Activated gamma-delta T cell treated with anti-CD3 and anti-CD28 coated beads, Interleukin-2, amount 50 U/mL, for 16 hours (primary cell): ENCODE data around the gene NKAIN1.

Experiments
- DNase-seq: peaks from one replicate; pipeline ENCODE4 v3.0.0-alpha.2; 2020; ENCODE audit warnings: low read depth

NKAIN1 gene

DNA sequence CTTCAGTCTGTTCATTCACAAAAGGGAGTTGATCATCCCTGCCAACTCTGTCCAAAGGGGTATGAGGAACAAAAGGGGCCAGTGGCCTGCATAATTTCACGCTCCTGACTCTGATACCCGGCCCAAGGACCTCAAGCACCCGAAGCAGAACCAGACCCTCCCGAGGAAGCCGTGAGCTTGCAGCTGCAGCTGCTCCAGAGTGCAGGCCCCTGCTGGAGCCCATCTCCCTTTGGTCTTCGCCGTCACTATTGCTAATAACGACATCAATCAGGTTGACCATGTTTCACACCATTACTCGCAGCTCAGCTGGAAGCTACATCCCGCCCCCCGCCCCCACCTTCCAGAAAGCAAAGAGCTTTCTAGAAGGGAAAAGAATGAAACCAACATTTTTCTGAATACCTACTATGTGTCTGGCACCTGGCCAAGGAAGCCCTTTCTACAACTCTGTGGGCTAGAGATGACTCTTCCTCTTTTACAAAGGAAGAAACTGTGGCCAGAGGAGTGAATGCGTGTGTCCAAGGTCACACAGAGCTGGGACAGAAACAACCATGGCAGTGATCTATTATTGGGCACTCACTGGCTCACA is 5.5 kb downstream of the NKAIN1 start:
- DNase-seq: no peak

DNA sequence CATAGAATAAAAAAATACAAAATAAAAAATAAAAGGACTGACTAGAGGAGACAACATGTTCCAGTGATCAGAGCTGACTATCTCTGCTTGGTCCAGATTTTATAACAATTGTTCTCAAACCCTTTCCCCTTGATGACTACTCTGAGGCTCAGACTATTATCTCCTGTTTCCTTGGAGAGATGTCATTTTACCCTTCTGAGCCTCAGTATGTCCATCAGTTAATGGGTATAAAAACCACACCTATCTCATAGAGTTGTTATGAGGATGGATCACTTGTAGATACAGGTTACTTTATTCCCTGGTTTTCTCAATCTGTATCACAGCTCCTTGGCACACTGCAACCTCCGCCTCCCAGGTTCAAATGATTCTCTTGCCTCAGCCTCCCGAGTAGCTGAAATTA is 7.0 kb downstream of the NKAIN1 start:
- DNase-seq: no peak

DNA sequence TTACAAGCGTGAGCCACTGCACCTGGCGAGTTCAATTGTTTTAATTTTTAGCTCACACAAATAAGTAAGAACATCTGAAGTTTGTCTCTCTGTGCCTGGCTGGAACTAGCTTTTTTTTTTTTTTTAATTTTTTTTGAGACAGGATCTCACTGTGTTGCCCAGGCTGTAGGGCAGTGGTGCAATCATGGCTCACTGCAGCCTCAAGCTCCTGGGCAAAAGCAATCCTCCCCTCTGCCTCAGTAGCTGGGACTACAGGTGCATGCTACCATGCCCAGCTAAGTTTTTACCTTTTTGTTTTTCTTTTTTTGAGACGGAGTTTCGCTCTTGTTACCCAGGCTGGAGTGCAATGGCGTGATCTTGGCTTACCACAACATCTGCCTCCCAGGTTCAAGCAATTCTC is 7.9 kb downstream of the NKAIN1 start:
- DNase-seq: no peak

DNA sequence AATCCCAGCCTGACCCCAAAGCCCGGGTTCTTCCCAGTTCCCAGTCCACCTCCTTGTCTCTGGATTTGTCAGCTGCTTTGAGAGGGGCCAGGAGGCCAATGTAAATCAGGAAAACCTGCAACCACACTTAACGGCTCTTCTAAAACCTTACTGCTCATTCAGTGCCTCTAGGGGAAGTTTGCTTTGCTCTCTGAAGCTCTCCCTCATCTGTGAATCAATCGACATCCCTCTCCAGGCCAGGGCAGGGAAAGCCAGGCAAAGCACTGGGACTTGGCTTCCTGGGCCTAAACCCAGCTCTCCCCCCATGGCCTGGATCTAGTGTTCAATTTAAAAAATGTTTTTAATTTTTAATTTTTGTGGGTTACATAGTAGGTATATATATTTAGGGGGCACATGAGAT is 9.3 kb downstream of the NKAIN1 start:
- no peak for DNase-seq

DNA sequence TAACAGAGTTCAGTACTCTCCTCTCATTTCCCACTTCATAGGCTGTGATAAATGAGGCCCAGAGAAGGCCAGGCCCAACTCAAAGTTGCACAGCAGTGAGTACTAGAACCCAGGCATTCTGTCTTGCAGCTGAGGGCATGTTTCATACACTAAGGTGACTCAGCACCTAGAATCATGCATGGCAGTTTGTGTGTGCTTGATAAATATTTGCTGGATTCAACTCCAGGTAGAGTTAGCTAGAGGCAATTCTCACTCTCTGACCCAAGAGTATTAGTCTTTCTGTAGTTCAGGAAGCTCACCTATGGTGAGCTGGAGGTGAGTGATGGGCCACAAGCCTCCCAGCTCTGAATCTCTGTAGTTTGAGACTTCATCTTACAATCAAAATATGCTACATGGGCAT is 10.7 kb downstream of the NKAIN1 start:
- no peak for DNase-seq

DNA sequence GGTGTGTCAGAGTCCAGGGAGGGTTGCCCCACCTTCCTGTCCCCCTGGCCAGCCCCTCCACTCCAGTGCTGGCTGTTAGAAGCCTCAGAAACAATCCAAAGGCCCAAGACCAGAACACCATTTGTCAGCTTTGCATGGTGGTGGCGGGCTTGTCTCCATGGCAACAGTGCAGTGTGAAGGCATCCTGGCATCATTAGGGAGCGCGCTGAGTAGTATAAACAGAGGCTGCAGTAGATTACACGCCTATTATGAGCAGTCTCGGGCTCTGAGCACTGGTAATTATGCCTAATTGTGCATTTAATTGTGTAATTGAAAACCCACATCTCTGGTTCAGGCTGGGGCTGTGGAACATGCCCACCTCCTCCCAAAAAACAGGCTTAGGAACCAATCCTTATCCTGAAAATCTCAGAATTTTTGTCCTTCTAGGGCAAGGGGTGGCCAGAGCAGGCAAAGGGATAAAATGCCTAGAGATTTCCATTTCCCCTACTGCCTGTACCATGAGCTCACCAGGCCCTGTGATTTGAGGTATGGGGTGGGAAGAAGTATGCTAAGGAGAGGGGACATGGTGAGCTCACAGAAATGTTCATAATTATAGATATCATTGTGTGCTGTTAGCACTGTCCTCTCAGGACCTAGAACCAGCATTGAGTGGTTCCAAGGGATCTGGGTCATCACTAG is 11.7 kb downstream of the NKAIN1 start:
- no peak for DNase-seq

DNA sequence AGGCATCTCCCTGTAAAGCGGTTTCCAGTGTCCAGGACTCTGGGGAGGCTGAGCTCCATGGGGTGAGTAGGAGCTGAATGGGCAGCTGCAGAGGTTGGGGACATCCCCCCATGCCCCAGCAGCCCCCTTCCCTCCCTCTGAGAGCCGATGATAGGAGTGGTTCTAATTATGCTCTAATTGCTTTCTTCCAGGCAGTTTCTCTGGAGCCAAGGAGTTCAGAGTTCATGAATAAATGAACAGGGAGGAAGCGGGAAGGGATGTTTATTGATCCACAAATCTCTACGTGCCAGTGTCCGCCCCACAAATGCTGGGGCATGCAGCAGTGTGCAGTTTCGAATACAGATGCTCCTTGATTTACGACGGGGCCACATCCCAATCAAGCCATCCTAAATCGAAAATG is 15.6 kb downstream of the NKAIN1 start:
- no peak for DNase-seq

DNA sequence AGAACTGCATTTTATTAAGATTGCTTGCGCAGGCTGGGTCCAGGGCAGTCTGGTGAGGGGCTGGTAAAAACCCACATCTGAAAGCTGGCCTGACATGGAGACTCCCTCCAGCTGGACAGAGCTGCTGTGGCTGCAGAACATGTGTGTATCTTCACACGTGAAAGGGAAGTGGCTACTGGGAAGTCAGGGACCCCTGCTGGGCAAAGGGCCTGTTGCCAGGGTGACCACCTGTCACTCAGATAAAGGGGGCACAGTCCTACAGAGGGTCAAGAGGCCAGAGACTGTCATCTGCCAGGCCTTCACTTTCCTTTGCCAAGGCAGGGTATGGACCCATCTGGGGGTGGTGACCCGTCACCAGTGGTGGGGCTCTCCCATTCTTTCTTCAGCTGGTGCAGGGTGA is 17.5 kb downstream of the NKAIN1 start:
- no peak for DNase-seq

DNA sequence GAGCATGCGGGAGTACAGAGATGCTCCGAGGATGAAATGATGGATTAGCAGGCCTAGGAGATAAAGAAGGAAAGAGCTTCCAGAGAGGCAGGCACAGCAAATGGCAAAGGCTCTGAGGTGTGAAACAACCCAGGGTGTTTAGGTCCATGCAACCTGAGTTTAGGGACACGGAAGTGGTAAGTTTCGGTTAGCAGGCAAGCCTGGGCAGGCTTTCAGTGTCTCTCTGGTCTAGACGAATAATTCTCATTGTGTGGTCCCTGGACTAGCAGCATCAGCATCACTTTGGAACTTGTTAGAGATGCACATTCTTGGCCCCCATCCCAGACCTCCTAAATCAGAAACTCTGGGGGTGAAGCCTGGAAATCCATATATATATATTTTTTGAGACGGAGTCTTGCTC is 18.6 kb downstream of the NKAIN1 start:
- DNase-seq: no peak

DNA sequence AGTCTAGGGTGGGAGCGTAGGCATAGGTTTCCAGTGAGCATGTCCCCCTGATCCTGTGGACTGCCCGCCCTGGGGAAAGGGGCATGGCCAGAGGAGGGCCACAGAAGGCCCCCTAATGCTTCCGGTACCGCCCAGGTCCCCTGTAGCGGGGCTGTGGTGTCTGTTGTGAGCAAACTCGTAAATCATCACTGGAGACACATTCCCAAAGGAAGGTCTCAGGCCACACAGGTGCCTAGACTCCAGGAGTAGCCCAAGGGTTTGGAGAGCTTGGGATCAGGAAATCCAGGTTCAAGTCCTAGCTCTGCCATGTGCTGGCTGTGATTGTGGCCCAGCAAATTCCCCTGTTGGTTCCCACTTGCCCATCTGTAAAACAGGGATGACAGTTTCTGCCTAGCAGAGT is 20.2 kb downstream of the NKAIN1 start:
- DNase-seq: no peak

DNA sequence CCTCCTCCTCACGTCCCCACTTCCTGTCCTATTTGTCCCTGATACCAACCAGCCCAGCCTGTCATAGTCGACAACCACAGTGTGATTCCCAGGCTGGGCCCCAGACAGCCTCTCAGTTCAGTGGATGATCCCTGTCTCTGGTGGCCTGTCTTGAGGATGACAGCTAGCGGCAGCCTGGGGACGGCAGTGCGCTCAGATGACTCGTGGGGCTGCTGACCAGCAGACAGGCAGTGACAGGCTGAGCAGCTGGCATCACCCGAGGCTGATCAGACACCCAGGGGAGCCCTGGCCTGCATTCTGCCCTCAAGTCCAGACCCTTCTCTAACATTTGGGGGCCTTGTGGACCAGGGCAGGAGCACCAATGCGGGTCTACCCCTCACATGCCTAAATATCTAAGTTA is 21.0 kb downstream of the NKAIN1 start:
- DNase-seq: no peak

DNA sequence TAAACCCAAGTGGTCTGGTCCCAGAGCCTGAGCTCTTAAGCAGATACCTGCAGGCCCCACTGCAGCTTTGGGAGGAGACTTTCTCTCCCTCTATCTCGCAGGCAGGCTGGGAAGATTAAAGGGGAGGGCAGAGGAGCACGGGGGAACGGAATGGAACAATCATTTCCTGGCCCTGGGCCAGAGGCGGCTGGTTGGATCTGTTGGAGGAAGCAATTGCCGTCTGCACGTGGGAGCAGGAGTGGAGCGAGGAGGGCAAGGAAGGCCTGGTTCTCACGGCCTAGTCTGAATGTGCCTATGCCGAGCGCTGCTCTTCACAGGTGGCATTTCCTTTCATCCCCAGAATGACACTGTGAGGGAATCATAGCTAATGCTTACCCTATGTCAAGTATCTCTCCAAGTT is 23.7 kb downstream of the NKAIN1 start:
- DNase-seq: no peak

DNA sequence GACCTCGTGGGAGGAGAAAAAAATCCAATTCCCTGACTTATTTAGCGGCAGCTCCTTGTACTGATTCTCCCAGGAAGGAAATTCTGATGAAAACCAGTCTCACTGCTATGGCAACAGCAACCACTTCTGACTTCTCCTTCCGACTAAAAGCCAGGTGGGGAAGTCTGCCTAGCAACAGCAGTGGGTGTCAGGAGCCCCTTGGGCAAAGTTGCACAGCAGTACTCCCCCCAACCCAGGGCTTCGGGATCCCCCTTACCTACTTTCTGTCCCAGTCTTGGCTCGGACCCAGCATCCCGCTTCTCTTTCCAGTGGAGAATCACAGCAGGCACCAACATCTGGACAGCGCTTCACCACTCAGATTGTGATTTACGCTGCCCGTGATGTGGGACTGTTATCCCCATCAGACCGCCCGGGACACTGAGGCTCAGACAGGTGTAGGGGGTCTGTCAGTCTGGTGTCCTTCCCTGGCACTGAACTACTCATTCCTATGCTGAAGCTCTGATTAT is 24.6 kb downstream of the NKAIN1 start:
- no peak for DNase-seq

DNA sequence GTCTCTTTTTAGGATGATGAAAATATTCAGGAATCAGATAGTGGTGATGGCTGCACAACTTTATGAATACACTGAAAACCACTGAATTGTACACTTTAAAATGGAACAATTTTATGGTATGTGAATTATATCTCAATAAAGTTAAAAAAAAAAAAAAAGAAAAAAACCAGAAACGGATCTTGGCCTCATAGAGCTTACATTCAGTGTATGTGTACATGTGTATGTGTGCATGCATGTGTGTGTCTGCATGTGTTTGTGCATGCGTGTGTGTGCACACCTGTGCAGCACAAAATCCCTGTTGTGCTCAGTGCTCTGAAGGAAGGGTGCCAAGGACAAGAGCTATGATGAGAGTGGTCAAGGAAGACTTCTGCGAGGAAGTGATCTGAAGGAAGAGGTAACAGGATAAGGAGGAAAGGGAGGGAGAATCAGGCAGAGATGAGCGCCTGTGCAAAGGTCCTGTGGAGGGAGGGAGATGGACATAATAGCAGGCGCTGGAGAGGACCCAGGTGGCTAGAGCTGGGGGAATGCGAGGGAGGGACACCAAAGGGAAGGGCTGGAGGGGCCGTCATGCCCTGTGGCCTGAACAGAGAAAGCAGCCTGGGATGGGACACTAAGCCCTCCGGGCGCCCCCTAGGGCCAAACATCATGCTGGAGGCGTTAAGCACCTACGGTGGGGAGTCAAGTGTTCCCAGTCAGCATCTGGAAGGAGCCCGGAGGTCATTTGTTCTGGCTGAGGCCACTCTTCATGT is 25.2 kb downstream of the NKAIN1 start:
- DNase-seq: no peak

DNA sequence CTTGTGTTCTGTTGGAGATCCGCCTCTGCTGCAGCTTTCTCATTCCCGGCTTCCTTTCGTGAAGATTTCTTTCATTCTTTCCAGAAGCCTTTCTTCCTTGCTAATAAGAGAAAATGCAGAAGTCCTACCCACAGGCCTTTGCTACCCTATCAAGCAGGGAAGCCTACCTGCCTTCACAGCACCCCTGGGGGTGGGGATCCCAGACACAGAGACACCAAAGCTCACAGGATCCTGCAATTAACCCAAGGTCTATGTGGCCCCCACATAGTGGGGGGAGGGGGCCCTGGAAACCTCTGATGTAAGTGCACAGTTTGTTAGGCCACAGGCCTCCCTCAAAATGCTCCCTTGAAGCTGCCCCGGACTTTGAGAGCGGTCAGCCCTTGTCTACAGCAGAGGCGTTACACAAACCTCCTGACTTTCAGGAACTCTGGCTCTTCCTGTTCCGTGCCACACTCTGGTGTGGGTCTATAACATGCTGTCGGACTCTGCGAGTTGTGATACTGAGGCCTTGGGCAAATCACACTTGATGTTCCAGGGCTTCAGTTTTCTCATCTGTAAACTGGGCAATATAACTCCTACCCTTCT is 31.2 kb downstream of the NKAIN1 start:
- no peak for DNase-seq

DNA sequence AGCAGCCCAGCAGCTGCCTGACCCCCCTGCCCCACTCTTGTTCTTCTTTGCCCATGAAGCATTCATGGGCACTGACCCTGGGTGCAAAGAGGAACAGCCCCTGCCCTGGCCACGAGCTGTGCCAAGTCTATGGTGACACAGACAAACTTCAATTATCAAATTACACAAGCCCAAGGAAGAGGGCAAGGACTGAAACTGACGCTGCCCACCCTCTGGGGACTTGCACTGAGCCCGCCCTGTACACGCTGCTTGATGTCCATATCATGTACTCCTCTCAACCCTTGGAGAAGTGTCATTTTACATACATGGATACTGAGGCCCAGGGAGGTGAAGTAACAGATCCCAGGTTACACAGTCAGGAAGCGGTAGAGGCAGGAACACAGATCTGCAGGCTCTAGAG is 32.1 kb downstream of the NKAIN1 start:
- DNase-seq: no peak

DNA sequence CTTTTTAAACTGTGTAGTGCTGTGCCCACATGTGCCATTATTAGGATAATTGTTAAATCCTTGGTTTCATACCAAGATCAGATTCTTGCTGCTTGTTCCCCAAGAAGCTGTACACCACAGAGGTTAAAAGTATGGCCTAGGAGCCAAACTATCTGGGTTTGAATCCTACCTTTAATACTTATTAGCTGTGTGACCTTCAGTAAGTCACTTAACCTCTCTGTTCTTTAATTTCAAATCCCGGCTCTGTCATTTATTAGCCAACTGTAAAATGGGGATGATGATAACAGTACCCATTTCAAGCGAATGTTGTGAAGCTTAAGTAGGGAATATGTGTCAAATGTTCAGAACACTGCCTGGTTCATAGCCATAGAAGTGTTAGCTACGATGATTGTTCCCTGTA is 32.6 kb downstream of the NKAIN1 start:
- no peak for DNase-seq

DNA sequence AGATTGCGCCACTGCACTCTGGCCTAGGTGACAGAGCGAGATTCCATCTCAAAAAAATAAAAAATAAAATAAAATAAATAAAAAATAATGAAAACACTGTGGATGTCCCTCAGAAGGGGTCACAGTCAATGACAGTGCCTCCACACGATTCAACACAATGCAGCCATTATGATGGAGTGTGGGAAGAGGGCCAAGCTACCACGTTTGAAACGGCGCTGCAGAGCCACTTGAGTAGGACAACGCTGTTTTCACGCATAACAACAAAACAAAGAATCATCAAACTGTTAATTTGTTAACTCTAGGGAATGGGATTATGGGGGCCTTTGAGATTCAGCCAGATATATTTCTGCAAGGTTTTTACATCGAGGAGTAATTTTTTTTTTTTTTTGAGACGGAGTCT is 36.5 kb downstream of the NKAIN1 start:
- DNase-seq: no peak

DNA sequence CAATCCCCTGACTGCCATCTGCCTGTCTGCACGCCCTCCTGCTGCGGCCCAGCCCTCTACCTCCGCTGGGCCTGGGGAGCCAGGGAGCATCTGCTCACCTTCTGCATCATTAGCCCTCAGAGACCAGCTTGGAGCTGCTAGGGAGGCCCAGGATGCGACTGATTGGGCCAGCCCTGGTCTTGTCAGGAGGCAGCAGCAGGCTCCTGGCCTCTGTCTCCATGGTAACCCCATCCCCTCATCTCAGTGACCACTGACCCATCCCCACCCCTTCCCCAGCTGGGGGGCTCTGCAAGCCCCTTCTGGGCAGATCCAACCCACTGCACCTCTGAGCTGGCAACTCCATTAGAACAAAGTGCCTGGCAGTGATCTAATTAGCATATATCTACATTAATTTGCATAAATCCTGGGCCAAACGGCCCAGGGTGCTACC is 37.7 kb downstream of the NKAIN1 start:
- no peak for DNase-seq

DNA sequence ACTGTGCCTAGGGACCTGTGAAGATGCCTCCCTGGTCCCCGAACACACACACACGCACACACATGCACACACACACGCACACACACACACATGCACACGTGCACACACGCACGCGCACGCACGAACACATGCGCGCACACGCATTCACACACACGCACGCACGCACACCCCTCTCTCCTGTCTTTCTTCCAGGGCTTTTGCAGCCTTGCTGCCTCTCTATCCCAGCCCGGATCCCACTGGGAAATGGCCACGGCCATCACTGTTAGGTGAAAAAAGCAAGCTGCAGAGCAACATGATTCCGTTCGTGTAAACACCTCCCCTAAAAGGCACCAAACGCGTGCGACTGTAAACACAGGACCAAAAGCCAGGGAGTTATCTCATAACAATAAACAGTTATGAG is 39.7 kb downstream of the NKAIN1 start:
- DNase-seq: no peak

DNA sequence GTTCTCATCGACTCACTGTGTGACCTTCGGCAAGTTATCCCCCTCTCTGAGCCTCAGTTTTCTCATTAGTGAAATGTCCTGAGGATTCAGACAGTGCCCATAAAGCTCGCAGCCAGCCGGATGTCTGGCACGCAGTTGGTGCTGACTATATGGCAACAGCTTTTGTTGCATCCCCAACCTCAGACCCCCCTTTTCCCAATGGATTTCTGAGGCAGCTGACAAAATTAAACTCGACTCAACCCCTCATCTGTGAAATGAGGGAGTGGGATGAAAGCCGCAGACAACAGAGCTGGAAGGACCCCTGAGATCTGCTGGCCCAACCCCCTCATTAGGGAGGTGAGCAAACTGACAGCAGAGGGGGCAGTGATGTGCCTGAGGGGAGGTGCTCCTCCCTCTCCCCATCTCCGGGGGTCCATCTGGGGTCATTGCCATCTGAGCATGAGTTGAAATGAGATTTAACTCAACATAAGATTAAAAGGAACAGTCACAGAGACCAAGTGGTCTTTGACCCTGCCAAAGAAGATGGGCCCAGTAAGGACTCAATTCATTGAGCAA is 40.4 kb downstream of the NKAIN1 start:
- DNase-seq: no peak

DNA sequence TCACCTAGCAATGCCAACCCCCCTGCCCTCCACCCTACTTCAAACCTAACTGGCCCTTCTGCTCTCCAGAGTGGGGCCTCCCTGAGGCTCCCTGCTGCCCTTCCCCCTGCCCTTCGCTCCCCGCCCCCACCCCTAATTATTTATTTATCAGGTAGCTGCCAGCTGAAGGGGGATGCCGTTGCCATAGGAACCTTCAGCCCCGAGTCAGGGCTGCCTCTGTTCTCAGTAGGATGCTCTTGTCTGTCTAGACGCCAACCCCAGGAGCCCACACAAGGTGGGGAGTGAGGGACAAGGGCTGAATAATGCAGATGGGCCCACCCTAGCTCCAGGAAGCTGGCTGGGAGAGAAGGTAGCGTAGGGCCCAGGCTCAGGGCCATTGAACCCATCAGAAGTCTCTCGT is 41.1 kb downstream of the NKAIN1 start:
- DNase-seq: no peak

DNA sequence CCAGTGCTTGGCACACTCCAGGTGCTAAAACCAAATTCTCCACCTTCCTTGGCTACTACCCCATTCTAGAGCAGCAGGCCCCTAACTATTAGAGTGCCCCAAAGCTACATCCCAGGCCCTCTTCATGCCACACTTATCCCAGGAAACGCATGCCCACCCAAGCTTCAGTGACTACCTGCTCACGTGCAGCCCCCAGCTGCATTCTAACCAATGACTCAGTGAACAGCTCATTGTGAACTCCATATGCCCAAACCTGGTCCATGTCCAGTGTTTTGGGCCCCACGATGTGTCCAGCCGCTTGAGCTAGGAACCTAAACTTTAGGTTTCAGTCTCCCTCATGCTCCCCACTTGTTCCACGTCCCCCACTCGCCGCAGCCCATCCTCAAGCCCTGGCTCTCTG is 41.5 kb downstream of the NKAIN1 start:
- no peak for DNase-seq
